Measurements from ENCODE around the gene CADM1.

- TF ChIP-seq STAT6 (CRISPR knock-in tag; IDR thresholded peaks at IDR 0.05): no peak
- TF ChIP-seq CTCF (IDR thresholded peaks at IDR 0.05 in 2 of 3, conservative IDR thresholded peaks at IDR 0.05 in 1 of 3; ENCODE audit: insufficient read depth in 2 of 3, low read depth in 1 of 3, low read length in 3 of 3): no peak
- TF ChIP-seq RBBP5 (IDR thresholded peaks at IDR 0.05; ENCODE audit: borderline replicate concordance, insufficient read depth, low read length, poor library complexity, severe bottlenecking): no peak
- TF ChIP-seq ZFP91 (CRISPR knock-in tag; IDR thresholded peaks at IDR 0.05): no peak
- TF ChIP-seq BMI1 (IDR thresholded peaks at IDR 0.05; ENCODE audit: low read length): no peak
- TF ChIP-seq ZNF436 (CRISPR knock-in tag; IDR thresholded peaks at IDR 0.05): no peak
- TF ChIP-seq NCOR1 (IDR thresholded peaks at IDR 0.05): no peak
- TF ChIP-seq YY1 (IDR thresholded peaks at IDR 0.05; ENCODE audit: borderline replicate concordance in 1 of 3, control insufficient read depth in 1 of 3, extremely low read depth in 1 of 3, insufficient read depth in 3 of 3, insufficient read length in 1 of 3, insufficient replicate concordance in 2 of 3, low read depth in 1 of 3, low read length in 2 of 3): no peak
- no peak for TF ChIP-seq CHD4 (IDR thresholded peaks at IDR 0.05; ENCODE audit: insufficient read depth, insufficient replicate concordance, low read depth, low read length, poor library complexity, severe bottlenecking)
- TF ChIP-seq RFX1 (IDR thresholded peaks at IDR 0.05): no peak
- TF ChIP-seq CREBBP (IDR thresholded peaks at IDR 0.05; ENCODE audit: low read depth, low read length): no peak
- TF ChIP-seq ZNF707 (CRISPR knock-in tag; conservative IDR thresholded peaks at IDR 0.05): no peak
These were observed 27.5 kb downstream of the CADM1 start for GRCh38 chr11:115476463-115477286.

Data from K562 (cell line).